Liver (tissue), 9 donors: ENCODE data around the gene MASP2. TPM values are rescaled to one million over a fixed set of nuclear protein-coding genes. Genes with fewer than 3 reads are reported as not detected.

Experiments used
- DNase-seq: peaks from one replicate; pipeline ENCODE4 v3.0.0-alpha.2; 2017; ENCODE audit warnings: low spot score
- H3K27ac ChIP-seq, 2 donors: one replicate each; pipeline ENCODE4 v1.7.0; 2013; ENCODE audit warnings: inconsistent platforms in 2 of 2, low read length in 2 of 2, control low read depth in 1 of 2, low read depth in 1 of 2, mild to moderate bottlenecking in 1 of 2
- H3K27me3 ChIP-seq, 4 donors: one replicate each; pipeline versions ENCODE4 v1.6.1 to v1.7.0; 2013; ENCODE audit warnings: low read length in 3 of 4, inconsistent platforms in 1 of 4, mild to moderate bottlenecking in 1 of 4, moderate library complexity in 1 of 4; ENCODE audit not compliant: control insufficient read depth in 4 of 4, insufficient read depth in 4 of 4
- H3K36me3 ChIP-seq, 4 donors: one replicate each; pipeline versions ENCODE4 v1.6.1 to v1.7.0; 2013; ENCODE audit warnings: low read length in 3 of 4, mild to moderate bottlenecking in 3 of 4, low read depth in 1 of 4, moderate library complexity in 1 of 4; ENCODE audit not compliant: control insufficient read depth in 4 of 4, insufficient read depth in 3 of 4
- H3K4me1 ChIP-seq, 4 donors: one replicate each; pipeline versions ENCODE4 v1.6.1 to v1.7.0; 2013; ENCODE audit warnings: low read length in 3 of 4, mild to moderate bottlenecking in 3 of 4, moderate library complexity in 1 of 4; ENCODE audit not compliant: control insufficient read depth in 4 of 4, insufficient read depth in 4 of 4
- H3K4me3 ChIP-seq, 3 donors: one replicate each; pipeline versions ENCODE4 v1.6.1 to v1.7.0; 2013; ENCODE audit warnings: low read length in 3 of 3, control low read depth in 1 of 3, low read depth in 1 of 3, mild to moderate bottlenecking in 1 of 3
- H3K9ac ChIP-seq, 2 donors: one replicate each; pipeline ENCODE4 v1.7.0; 2013; ENCODE audit warnings: low read length in 2 of 2, mild to moderate bottlenecking in 2 of 2, moderate library complexity in 2 of 2, control low read depth in 1 of 2, low read depth in 1 of 2
- H3K9me3 ChIP-seq, 4 donors: one replicate each; pipeline versions ENCODE4 v1.6.1 to v1.7.0; 2013; ENCODE audit warnings: low read length in 3 of 4; ENCODE audit not compliant: control insufficient read depth in 4 of 4
- ATF3 ChIP-seq: IDR thresholded peaks from 2 replicates; pipeline ENCODE4 v1.6.1; 2016; ENCODE audit warnings: antibody characterized with exemption
- CTCF ChIP-seq: fragments of 150-350 bp; IDR thresholded peaks from 2 replicates; pipeline ENCODE4 v1.5.1; 2017; ENCODE audit warnings: improper control_type of control experiment, low read depth, low read length; ENCODE audit not compliant: missing input control
- EGR1 ChIP-seq, 2 donors: IDR thresholded peaks; 2 replicates each; pipeline ENCODE4 v1.6.1; 2016 to 2018; ENCODE audit warnings: antibody characterized with exemption in 2 of 2, low read depth in 2 of 2
- FOXA1 ChIP-seq: IDR thresholded peaks from 2 replicates; pipeline ENCODE4 v1.6.1; 2016; ENCODE audit warnings: antibody characterized with exemption
- FOXA2 ChIP-seq: IDR thresholded peaks from 2 replicates; pipeline ENCODE4 v1.6.1; 2016; ENCODE audit warnings: antibody characterized with exemption
- GABPA ChIP-seq, 2 donors: IDR thresholded peaks in 1 of 2; conservative IDR thresholded peaks in 1 of 2; 2 replicates each; pipeline ENCODE4 v1.6.1; 2016; ENCODE audit warnings: antibody characterized with exemption in 2 of 2, mild to moderate bottlenecking in 1 of 2, moderate library complexity in 1 of 2
- HNF4A ChIP-seq, 2 donors: conservative IDR thresholded peaks; 2 replicates each; pipeline ENCODE4 v1.6.1; 2016; ENCODE audit warnings: antibody characterized with exemption in 2 of 2, mild to moderate bottlenecking in 2 of 2
- HNF4G ChIP-seq: IDR thresholded peaks from 2 replicates; pipeline ENCODE4 v1.6.1; 2016; ENCODE audit warnings: antibody characterized with exemption
- JUND ChIP-seq, 2 donors: IDR thresholded peaks; 2 replicates each; pipeline ENCODE4 v1.6.1; 2016; ENCODE audit warnings: antibody characterized with exemption in 2 of 2
- MAX ChIP-seq: IDR thresholded peaks from 2 replicates; pipeline ENCODE4 v1.6.1; 2016; ENCODE audit warnings: antibody characterized with exemption
- NR2F2 ChIP-seq: IDR thresholded peaks from 2 replicates; pipeline ENCODE4 v1.6.1; 2016; ENCODE audit warnings: antibody characterized with exemption
- RAD21 ChIP-seq, 2 donors: IDR thresholded peaks; 2 replicates each; pipeline ENCODE4 v1.6.1; 2016; ENCODE audit warnings: antibody characterized with exemption in 2 of 2, mild to moderate bottlenecking in 2 of 2
- REST ChIP-seq: IDR thresholded peaks from 2 replicates; pipeline ENCODE4 v1.6.1; 2016; ENCODE audit warnings: antibody characterized with exemption, mild to moderate bottlenecking
- RXRA ChIP-seq, 2 donors: IDR thresholded peaks; 2 replicates each; pipeline ENCODE4 v1.6.1; 2017 to 2018; ENCODE audit warnings: antibody characterized with exemption in 2 of 2, mild to moderate bottlenecking in 1 of 2
- SP1 ChIP-seq: IDR thresholded peaks from 2 replicates; pipeline ENCODE4 v1.6.1; 2018; ENCODE audit warnings: antibody characterized with exemption, mild to moderate bottlenecking
- TAF1 ChIP-seq: conservative IDR thresholded peaks from 2 replicates; pipeline ENCODE4 v1.6.1; 2016; ENCODE audit warnings: antibody characterized with exemption, mild to moderate bottlenecking
- YY1 ChIP-seq: IDR thresholded peaks from 2 replicates; pipeline ENCODE4 v1.6.1; 2016; ENCODE audit warnings: antibody characterized with exemption, mild to moderate bottlenecking
- ZBTB33 ChIP-seq: IDR thresholded peaks from 2 replicates; pipeline ENCODE4 v1.6.1; 2016; ENCODE audit warnings: antibody characterized with exemption
- WGBS: extraction: QIAGEN DNeasy Blood & Tissue Kit; methylation state at CpG from one replicate; pipeline ENCODE4 v1.1.7; 2013; 5-methylcytosine and 5-hydroxymethylcytosine counted together
- polyA plus RNA-seq, 2 donors: library from polyadenylated mRNA; stranded (reverse) in 1 of 2; unstranded in 1 of 2; fragments of 200-250 nt in 1 of 2; fragments of >200 nt in 1 of 2; fragmentation: Nextera tagmentation in 1 of 2; extraction: Ambion mirVana in 1 of 2; gene quantifications; one replicate each; pipeline versions ENCODE4 v1.2.1 to v1.2.3, GENCODE V29; 2013 to 2015
- total RNA-seq, 2 donors: library from RNA; depleted of rRNA; stranded (reverse); fragments of >200 nt; gene quantifications; one replicate each; pipeline ENCODE4 v1.2.3, GENCODE V29; 2014
- donor health status: healthy.
- donor health status: healthy.
- donor health status: healthy.
- donor health status: healthy.
- donor health status: healthy.

Gene MASP2
- total and polyA plus RNA-seq, 4 donors: 30.0 to 530 (median 213) TPM

- no peaks in the 10 kb centered on the region for H3K27me3 ChIP-seq
- DNase-seq: no peak
- peaks cover 0 to 2% (median 0%) of the 10 kb centered on the region in 4 donors for H3K4me1 ChIP-seq
- 97% methylated on average over 1 of the region's 1 CpG for WGBS
- H3K9me3 ChIP-seq: no peaks in the 10 kb centered on the region
- TF ChIP-seq RXRA (IDR thresholded peaks at IDR 0.05) (no peak), SP1 (no peak), ATF3 (no peak), FOXA1 (no peak), YY1 (no peak), FOXA2 (no peak), CTCF (no peak), JUND (IDR thresholded peaks at IDR 0.05) (no peak), HNF4G (no peak), ZBTB33 (no peak), NR2F2 (no peak), MAX (no peak), EGR1 (IDR thresholded peaks at IDR 0.05; ENCODE audit: low read depth in 2 of 2) (no peak), HNF4A (conservative IDR thresholded peaks at IDR 0.05) (no peak), RAD21 (IDR thresholded peaks at IDR 0.05) (no peak), GABPA (IDR thresholded peaks at IDR 0.05 in 1 of 2, conservative IDR thresholded peaks at IDR 0.05 in 1 of 2) (no peak), TAF1 (no peak), REST (no peak)
- no peak overlapping the region for H3K9ac ChIP-seq
- H3K27ac ChIP-seq: no peak overlapping the region
- no peak overlapping the region for H3K4me3 ChIP-seq
- H3K36me3 ChIP-seq: peaks cover 9 to 81% (median 63%) of the 10 kb centered on the region in 4 donors
Measured at GRCh38 chr1:11025618-11026017, 21.4 kb downstream of the MASP2 start.

- Histone ChIP-seq H3K4me1 (peaks cover 0 to 1% (median 0%) of the 10 kb centered on the region in 4 donors), H3K9ac (no peak overlapping the region), H3K9me3 (no peaks in the 10 kb centered on the region), H3K4me3 (no peak overlapping the region), H3K27ac (no peak overlapping the region), H3K36me3 (peaks cover 5 to 80% (median 63%) of the 10 kb centered on the region in 4 donors), H3K27me3 (no peaks in the 10 kb centered on the region)
- no peak for DNase-seq
- WGBS: 87% methylated on average over 2 of the region's 2 CpGs
- TF ChIP-seq TAF1 (no peak), NR2F2 (no peak), RXRA (IDR thresholded peaks at IDR 0.05) (no peak), MAX (no peak), HNF4A (conservative IDR thresholded peaks at IDR 0.05) (no peak), FOXA1 (no peak), EGR1 (IDR thresholded peaks at IDR 0.05; ENCODE audit: low read depth in 2 of 2) (no peak), RAD21 (IDR thresholded peaks at IDR 0.05) (no peak), HNF4G (no peak), REST (no peak), ATF3 (no peak), YY1 (no peak)
Measured at GRCh38 chr1:11024874-11025203, 22.2 kb downstream of the MASP2 start.
